Left colon (tissue), 2 donors: ENCODE data around the gene TMEM190. TPM values are rescaled to one million over a fixed set of nuclear protein-coding genes. Genes with fewer than 3 reads are reported as not detected.
A peak's percentile ranks its signal among the peaks of the same experiment; 100 is the strongest.
"Not testable (repeated sequence)": the region's sequence is repeated elsewhere in the genome, so short reads cannot be mapped to it uniquely, and the experiment has no call there.

ENCODE experiments used
- ATAC-seq: fragments of 200-7000 bp; cut with Tn5 transposase; one replicate; pipeline ENCODE4 v1.9.1; 2020; ENCODE audit warnings: mild to moderate bottlenecking, moderate library complexity
- DNase-seq, 2 donors: peaks; one replicate each; pipeline ENCODE4 v3.0.0-alpha.2; 2020
- intact Hi-C, 2 donors: fragments of 100-400 bp; cut with DNase I in 1 of 2; cut with micrococcal nuclease in 1 of 2; formaldehyde crosslinking; loops; one replicate each; pipeline versions ENCODE4 v1.11.2 to v1.14.0; 2022; cut with DNase I, micrococcal nuclease
- total RNA-seq, 2 donors: library from RNA; stranded (reverse); fragmentation: NEBNext Ultra II Directional; extraction: Animal tissue kit (Norgen Biotek cat#: 25700); gene quantifications; one replicate each; pipeline ENCODE4 v1.2.1, GENCODE V29; 2021
- donor health status: DM: no; HTN: no; CAD: no.
- donor health status: DM: yes; HTN: yes; CAD: no.

Gene TMEM190
- total RNA-seq, 2 donors from 2014 or later, result not detected

DNA sequence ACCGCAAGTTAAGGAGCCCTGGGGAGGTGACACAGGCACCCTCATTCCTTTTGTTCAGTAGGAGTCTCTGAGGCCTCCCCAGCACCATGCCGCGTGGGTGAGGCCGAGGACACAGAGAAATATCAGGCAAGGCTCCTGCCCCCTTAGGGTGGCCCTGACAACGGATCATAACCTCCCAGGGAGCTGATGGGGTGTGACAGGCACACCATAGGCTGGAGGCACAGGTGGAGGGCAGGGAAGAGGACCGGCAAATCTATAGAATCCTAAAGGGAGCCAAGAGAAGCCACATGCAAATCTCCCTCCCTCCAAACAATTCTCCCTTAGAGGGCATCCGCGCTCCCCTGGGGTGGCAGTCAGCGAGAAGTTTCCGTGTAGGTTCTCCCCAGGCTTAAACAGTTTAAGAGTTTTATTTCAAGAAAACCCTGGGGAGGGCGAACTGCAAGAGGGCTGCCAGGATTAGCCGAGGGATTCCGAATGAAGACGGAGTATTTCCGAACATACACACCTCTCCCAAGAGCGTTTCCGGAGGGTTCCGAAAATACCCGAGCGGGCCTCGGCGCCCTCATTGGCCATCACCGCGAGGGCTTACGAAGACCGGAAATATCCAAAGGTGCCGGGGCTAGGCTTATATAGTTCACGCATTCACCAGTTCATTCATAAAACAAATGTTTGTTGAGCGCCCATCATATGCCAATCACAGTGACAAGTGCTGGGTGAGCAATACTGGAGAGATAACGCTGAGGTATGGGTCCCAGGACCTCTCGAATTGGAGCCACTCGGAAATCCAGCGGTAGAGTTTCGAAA lies 8.5 kb downstream of the TMEM190 start:
- peak; percentile 97 for DNase-seq
- peak; percentile 76 for ATAC-seq
- intact Hi-C loops, result no loop called here

GRCh38 chr19:55385724-55386492 lies 9.3 kb downstream of the TMEM190 start, which contains the start of gene RPL28:
RPL28 (plus strand) TSS chr19:55385932; CDS start chr19:55386358, 426 bp downstream.
- DNase-seq (peak; percentile 98), ATAC-seq (peak; percentile 73)
- intact Hi-C loops, result no loop called here

DNA sequence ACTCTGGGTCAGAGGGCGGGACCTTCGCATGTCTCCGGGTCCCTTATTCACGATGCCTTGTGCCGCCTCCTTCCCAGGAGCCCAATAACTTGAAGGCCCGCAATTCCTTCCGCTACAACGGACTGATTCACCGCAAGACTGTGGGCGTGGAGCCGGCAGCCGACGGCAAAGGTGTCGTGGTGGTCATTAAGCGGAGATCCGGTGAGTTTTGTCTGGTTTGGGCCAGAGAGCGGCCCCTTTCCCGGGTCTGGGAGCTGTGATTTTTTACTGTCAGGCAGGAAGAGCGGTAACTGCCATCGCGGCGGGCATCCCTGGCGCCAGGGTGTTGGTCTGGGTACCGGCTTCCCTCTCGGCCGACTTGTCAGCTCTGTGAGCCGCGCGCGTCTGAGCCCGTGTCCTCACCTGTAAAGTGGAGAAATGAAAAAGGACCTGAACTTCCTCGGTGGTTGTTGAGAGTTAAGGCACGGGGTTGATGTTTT lies 9.9 kb downstream of the TMEM190 start:
- intact Hi-C loops, result no loop called here
- ATAC-seq (no peak), DNase-seq (no peak)

- ATAC-seq (no peak), DNase-seq (no peak)
- intact Hi-C loops, result no loop called here
Measured at GRCh38 chr19:55387736-55388497, 11.3 kb downstream of the TMEM190 start.

- no peak for DNase-seq
- ATAC-seq, result no peak
- intact Hi-C loops, result no loop called here
Measured at GRCh38 chr19:55389386-55390317, 13.0 kb downstream of the TMEM190 start.

- intact Hi-C loops, result no loop called here
- no peak for ATAC-seq
- no peak for DNase-seq
Measured at GRCh38 chr19:55390461-55390880, 13.8 kb downstream of the TMEM190 start.

GRCh38 chr19:55391191-55391670 lies 14.6 kb downstream of the TMEM190 start:
- DNase-seq, result no peak
- ATAC-seq, result no peak
- intact Hi-C loops, result no loop called here

DNA sequence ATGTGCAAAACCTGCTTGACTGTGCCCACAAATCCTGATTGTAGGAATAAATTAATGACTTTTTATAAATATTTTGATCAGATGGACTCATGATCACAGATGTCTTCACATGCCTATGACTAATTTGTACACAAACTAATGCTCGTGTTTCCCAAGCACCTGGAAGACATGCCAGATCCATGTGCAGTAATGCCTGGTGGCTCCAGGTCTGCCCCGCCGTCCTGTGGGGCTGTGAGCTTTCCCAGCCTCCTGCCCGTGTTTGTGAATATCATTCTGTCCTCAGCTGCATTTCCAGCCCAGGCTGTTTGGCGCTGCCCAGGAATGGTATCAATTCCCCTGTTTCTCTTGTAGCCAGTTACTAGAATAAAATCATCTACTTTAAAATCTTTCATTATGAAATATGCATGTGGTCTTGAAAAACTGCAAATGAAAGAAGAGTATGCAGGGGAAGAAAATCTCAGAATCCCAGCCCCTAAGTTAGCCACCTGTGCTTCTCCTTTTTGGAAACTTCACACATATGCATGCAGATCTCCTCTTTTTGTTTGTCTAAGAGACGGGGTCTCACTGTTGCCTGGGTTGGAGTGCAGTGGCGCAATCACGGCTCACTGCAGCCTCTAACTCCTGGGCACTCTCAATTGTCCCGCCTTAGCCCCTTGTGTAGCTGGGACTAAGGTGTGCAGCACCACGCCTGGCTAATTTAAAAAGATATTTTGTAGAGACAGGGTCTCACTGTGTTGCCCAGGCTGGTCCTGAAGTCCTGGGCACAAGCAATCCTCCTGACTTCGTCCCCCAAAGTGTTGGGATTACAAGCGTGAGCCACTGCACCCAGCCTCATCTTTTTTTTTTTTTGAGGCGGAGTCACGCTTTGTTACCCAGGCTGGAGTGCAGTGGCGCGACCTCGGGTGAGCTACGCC lies 15.3 kb downstream of the TMEM190 start:
- ATAC-seq (no peak), DNase-seq (no peak)
- intact Hi-C loops, result no loop called here

DNA sequence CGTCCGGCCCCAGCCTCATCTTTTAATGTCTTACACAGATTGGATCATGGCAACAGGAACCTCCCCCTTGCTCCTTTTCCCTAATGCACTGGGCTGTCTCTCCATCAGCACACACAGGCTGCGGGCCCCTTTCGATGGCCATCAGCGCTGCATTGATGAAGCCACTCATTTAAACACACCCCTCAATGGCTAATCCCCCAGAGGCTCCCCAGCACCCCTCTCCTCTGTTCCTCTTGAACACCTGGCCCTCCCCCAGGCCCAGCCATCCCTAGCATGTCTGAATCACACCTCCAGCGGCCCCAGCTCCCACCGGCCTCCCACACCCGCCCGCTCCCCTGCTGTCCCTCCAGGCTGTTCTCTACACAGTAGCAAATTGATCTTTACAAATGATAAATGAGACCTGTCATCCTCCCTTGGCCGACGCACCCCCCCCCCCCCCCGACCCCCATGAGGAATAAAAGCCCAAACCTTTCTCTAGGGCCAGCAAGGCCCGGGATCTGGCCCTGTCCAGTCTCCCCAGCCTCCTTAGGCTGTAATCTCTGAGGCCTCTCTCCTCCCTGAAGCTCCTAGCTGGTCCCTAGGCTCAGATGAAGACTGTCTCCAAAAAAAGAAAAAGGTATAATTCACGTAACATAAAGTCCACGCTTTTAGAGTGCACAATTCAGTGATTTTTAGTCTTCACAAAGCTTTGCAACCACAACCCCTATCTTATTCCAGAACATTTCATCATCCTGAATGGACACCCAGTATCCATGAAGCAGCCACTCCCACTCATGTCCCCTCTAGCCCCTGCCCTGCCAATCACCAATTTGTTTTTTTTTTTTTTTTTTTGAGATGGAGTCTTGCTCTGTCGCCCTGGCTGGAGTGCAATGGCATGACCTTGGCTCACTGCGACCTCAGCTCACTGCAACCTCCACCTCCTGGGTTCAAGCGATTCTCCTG lies 16.5 kb downstream of the TMEM190 start:
- intact Hi-C loops, result no loop called here
- no peak for ATAC-seq
- DNase-seq, result no peak

- DNase-seq (no peak), ATAC-seq (no peak)
- intact Hi-C loops, result no loop called here
Measured at GRCh38 chr19:55398200-55398925, 21.7 kb downstream of the TMEM190 start.

GRCh38 chr19:55400281-55401087 lies 23.9 kb downstream of the TMEM190 start:
- DNase-seq (no peak), ATAC-seq (no peak)
- intact Hi-C loops, result no loop called here

DNA sequence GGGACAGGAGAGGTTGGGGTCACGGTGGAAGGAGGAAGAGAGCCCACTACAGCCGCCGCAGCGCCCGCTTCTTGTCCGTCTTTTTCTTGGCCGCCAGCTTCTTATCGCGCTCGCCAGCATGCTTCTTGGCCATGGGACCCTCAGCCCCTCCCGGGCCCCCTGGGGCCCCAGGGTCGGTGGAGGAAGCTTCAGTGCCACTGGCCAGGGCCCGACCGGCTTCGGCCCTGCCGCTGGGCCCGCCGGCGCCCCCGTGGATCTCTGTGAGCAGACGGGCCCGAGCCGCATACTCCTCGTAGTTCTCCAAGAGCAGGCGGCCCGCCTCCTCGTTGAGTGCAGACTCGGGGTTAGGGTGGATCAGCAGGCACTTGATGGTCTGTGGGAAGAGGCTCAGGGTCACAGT lies 24.8 kb downstream of the TMEM190 start:
- ATAC-seq, intact Hi-C loops, DNase-seq: not testable (repeated sequence)

DNA sequence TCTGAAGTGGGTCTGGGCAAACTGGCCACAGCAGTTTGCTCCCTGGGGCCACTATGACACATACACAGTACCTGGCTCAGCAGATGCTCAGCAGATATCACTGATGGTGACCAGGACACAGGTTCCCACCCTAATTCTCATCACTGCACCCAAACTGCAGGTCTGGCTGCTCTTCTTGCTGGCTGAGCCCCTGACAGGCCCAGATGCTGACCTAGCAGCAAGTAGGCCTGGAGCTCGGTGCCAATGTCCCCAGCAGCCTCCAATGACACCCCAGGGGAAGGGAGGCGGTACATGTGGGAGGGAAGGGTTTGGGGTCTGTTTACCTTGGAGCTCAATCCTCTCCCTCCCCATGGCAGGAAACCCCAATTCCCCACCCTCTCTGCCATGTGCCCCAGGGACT lies 25.9 kb downstream of the TMEM190 start:
- intact Hi-C loops, result no loop called here
- ATAC-seq (no peak), DNase-seq (no peak)

- intact Hi-C loops, result no loop called here
Measured at GRCh38 chr19:55405638-55406037, 29.0 kb downstream of the TMEM190 start.

More at GRCh38 chr19:55405638-55406037, 29.0 kb downstream of the TMEM190 start:
- DNase-seq, result no peak
- no peak for ATAC-seq
